T47D (cell line): ENCODE results near the gene TBL1X.

Experiments
- DNase-seq, 2 experiments: peaks; one replicate each; pipeline versions ENCODE4 v3.0.0 to v3.0.0-alpha.2; 2011 to 2012; ENCODE audit warnings: low read depth in 1 of 2, low spot score in 1 of 2
- JUND ChIP-seq: IDR thresholded peaks from 2 replicates; pipeline ENCODE4 v1.6.1; 2012; ENCODE audit warnings: low read depth
- in situ Hi-C: cut with HindIII; loops from 2 replicates; pipeline ENCODE4 v1.10.0; 2016; ENCODE audit warnings: low sequenced_read_pairs, low pct_unique_long_range_greater_than_20kb

Gene TBL1X

DNA sequence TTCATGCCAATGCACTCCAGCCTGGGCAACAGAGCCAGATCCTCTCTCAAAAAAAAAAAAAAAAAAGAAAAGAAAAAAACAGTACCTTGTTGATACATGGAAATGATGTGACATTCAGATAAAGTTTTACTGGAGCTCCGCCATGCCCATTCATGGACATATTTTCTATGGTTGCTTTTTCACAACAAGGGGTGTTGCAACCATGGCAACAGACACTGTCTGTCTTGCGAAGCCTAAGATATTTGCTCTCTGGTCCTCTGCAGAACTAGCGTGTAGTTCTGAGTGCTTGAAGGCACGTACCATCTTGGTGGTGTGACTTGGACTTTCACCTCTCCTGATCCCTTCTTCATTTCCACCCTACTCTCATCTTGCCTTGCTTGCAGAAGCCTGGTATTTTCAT lies 53.2 kb downstream of the TBL1X start:
- in situ Hi-C loops, result no loop called here
- no peak for TF ChIP-seq JUND
- no peak for DNase-seq

DNA sequence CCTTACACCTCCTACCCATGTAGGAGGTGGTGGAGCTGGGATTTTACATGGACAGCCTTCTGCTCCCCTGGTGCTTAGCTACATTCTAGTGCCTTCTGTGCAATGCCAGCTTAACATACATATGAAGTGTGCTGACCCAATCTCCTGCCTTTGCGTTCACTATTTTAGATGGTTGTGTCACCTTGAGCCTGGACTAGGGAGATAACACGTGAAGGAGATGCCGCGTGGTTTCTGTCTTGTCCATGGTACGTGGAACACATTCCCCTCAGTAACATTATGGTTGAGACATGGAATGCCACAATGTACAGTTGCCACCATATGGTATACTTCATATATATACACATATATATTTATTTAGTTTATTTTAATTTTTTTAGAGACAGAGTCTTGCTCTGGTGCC lies 54.0 kb downstream of the TBL1X start:
- no peak for TF ChIP-seq JUND
- no peak for DNase-seq
- in situ Hi-C loops, result no loop called here

DNA sequence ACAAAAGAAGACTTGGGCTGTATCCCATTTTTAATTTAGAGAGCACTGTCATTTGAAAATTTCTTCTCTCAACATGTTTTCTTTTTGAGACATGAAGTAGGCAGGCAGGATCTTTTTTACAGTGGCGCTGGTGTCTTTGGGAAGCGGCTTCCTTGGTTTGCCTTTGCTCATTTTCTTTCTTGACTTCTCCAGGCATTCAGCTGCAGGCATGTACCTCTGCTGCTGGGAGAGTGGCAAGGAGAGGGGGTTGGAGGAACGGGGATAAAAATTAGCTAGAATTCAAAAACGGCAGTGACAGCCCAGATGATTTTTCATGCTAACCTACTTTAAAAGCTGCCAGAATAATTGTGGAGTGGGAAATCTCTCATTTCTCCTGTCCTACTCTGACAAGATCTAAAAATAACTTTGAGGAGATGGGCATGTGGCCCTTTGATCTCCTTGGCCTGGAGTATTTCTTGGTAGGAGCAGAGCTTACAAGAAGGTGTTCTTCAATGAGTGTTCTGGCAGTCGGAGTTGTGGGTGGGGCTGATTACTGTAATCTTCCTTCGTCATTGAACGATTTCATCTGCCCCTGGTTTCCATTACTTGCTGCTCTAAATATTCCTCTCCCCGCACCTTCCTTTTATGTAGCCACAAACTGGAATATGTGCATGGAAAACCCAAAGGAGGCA lies 54.8 kb downstream of the TBL1X start:
- in situ Hi-C loops, result no loop called here
- no peak for DNase-seq
- TF ChIP-seq JUND, result no peak

DNA sequence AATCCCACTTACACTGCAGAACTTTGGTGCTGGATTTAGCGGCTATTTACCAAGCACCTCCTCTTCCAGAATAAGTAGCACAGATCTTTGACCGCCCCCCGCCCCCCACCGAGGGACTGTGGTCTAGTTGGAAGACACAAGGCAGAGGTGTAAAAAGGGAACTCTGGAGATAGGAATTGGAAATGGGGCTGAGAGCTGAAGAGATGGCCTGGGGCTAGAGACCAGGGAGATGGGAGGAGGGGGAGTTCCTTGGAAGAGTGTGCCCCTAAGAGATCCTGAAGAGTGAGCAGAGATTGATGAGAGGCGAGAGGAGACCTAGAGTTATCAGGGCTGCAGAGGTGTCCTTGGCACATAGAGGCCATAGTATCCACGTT lies 55.3 kb downstream of the TBL1X start:
- in situ Hi-C loops, result no loop called here
- DNase-seq, result no peak
- TF ChIP-seq JUND, result no peak

DNA sequence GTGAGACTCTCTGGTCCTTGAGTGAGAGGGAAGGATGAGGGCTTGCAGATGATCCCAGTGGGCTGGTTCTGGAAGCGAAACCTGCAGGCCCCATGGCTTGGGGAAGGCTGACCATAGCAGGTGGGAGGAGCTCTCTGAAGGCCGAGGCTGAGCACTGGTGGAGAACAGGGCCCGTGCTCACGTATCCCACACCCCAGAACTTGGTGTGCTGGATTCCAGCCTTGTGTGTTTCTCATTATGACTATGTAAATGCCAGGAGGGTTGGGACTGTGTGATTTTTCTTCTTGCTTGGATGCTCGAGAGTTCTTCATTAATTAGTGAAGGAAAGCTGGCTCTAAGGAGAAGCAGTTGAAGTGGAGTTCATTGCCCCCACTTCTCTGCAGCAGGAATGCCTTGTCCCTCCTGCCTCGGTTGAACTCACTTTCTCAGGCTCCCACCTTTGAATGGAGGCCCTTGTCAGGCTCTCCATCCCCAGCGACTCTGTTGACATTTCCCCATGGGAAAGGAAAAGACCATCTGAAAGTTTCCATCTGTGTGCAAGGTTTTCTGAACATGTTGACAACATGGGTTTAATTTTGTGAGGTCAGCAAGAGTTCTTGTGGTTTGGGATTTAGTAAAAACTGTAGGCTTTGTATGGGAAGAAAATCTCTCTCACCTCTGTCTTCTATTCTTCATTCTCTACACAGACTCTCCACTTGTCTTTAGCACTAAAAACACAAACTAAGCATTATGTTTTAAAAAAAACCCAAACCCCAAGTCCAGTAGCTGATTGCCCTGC lies 57.7 kb downstream of the TBL1X start:
- no peak for DNase-seq

DNA sequence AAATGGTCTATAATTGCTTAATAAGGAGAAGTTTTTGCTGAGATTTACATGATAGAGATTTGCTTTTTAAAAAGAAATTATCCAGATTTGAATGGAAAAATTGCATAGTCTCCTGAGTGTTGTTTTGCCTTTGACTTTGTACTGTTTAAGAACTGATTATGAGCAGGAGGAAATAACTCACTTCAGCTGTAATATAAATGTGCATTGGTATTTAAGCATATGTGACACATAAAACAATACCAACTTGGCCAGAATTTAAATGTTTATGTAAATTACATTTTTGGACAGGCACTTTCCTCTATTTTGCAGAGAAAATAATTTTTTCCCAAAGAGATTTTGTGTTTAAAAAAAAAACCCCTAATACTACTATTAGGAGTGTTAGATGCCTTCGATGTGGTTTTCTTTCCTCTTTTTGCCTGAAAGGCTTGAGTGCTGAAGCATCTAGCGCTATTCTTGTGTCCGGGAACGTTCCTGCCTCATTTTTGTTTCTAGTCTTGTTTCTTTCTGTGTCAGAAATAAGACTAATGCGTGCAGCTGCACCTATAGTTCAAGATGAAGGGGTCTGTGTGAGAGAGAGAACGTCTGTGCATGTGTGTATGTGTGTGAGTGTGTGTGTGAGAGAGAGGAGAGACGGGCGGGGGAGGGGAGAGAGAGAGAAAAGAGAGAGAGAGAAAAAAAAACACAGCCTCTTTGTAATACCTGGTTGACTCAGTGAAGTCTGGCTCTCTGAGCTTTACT lies 60.8 kb downstream of the TBL1X start:
- in situ Hi-C loops, result no loop called here
- TF ChIP-seq JUND, result no peak
- DNase-seq, result no peak

More for the DNA sequence above, 57.7 kb downstream of the TBL1X start:
- TF ChIP-seq JUND, result no peak
- in situ Hi-C loops, result no loop called here

DNA sequence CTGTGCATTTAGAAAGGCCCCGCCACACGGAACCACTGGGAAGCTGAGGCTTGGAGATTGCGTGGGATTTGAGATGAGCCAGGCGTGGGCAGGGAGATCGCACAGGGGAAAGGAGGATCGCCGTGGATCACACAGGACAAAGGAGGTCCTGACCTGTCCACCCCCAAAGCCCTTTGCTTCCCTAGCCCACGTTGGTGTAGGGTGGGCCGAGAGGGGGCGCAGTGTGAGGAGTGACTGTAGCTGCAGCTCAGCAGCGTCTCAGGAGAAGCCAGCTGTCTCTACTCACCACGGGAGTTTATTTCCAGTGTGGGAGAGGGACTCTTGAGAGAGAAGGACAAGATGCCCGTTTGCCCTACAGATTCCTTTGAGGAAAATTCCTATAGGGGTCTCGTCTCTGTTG lies 62.1 kb downstream of the TBL1X start:
- TF ChIP-seq JUND, result no peak
- in situ Hi-C loops, result no loop called here
- DNase-seq, result no peak

DNA sequence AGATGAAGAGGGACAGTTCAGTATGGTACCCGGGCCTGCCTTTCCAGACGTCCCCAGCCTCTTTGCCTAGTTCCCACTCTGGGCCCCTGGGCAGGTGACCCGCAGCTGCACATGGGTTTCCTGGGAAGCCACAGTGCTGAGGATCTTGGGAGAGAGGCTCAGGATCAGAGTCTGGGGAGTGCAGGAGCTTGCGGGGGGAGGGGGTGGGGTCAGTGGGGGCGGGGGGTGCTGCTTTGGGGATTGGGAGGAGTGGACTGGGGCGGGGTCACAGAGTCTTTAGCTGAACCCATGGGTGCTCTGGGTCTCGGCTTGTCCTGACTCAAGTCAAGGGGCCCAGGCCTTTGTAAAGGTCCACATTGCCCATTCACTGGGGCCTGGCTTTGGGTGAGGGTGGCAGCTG lies 63.6 kb downstream of the TBL1X start:
- no peak for DNase-seq
- TF ChIP-seq JUND, result no peak
- in situ Hi-C loops, result no loop called here

DNA sequence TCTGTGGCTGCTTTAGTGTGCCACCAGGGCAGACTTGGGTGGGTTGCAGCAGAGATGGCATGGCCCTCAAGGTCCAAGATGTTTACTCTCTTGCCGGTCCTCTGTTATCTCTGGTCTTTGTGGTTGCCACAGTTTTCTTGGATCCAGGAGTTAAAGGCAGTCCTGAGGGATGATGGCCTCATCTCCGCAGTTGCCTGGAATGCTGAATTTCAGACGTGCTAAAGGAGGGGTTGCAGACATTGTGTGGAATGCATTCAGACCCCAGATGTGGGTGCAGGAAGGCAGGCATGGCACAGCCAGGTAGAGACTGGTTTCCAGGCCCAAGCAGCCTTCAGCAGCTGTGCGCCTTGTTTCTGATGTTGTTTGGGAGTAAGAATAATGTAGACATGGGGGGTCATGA lies 64.4 kb downstream of the TBL1X start:
- TF ChIP-seq JUND, result no peak
- DNase-seq, result no peak
- in situ Hi-C loops, result no loop called here

DNA sequence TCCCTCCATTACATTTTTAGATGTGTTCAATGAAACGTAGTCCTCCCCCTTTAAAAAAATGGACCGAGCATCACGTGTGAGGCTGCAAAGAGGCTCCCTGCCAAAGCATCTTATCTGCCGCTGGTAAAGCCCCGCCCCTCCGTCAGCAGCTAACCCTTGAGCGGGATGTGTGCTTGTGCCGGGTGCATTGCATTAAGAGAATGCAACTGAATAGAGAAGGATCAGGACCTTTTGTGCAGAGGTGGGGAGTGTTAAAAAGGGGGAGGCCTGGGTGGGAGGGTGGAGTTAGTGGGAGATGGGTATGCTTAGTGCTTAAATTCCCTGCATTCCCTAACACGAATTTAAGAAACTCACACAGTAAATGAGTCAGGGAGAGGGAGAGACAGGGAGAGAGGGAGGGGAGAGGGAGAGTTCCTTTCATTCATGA lies 66.0 kb downstream of the TBL1X start:
- TF ChIP-seq JUND, result no peak
- in situ Hi-C loops, result no loop called here
- DNase-seq, result peak in 1 of 2 experiments; percentile 15

DNA sequence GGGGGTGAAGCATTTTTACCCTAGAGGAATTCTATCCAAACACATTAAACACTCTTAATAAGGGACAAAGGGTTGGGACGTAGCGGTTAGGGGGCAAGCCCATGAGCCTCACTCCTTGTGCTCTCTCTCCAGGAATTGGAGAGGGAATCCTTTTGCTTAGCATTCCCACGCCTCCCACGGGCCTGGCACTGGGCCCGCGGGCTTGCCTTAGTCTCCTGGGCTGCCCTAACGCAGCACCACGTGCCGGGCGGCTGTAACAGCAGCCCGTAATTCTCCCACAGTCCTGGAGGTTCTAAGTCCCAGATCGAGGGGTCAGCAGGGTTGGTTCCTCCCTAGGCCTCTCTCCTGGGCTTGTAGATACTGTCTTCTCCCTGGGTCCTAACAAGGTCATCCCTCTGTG lies 67.5 kb downstream of the TBL1X start:
- DNase-seq, result no peak
- TF ChIP-seq JUND, result no peak
- in situ Hi-C loops, result no loop called here

DNA sequence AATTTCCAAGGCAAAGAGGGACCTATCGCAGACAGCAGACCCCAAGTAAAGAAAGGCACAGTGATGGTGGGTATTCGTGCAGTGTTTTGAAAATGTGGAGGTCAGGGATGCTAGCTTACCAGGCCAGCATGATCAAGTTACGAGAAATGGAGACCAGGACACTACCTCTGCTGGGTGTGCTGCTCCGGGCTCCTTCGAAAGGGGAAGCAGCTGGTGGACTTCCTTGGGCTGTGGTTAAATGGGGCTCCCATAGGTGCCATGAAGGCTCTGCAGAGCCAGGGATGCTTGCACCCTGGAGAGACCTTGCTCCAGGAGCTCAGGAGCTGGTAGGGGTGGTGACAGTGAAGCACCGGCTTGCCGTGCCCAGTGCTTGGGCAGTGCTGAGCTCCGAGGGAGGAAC lies 68.8 kb downstream of the TBL1X start:
- in situ Hi-C loops, result no loop called here
- no peak for TF ChIP-seq JUND
- no peak for DNase-seq

DNA sequence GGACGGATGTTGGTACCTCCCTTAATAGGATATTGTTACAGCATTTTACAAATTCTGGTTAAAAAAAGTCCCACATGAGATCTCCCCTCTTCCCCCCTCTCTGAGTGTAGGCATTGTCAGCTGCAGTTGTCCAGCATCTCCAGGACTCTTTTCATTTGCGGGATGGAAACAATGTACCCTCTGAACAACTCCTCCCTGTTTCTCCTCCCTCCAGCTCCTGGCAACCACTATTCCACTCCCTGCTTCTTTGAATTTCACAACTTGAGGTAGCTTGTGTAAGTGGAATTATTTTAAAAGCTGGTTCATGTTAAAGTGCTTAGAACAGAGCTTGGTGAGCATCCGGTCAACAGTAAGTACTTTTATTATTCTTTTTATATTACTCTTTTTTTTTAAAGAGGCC lies 69.8 kb downstream of the TBL1X start:
- in situ Hi-C loops, result no loop called here
- no peak for DNase-seq

More for the DNA sequence above, 69.8 kb downstream of the TBL1X start:
- TF ChIP-seq JUND, result no peak
